Ectodermal cell (in vitro differentiated cells): ENCODE measurements around the gene MPEG1.
A peak's percentile ranks its signal among the peaks of the same experiment; 100 is the strongest.

Experiments
- H3K27ac ChIP-seq: 2 replicates; pipeline ENCODE4 v1.7.0; 2013; ENCODE audit warnings: mild to moderate bottlenecking, low read depth, low read length; ENCODE audit not compliant: insufficient read depth, poor library complexity, severe bottlenecking
- H3K27me3 ChIP-seq: 2 replicates; pipeline ENCODE4 v1.7.0; 2013; ENCODE audit warnings: mild to moderate bottlenecking, low read length; ENCODE audit not compliant: insufficient read depth, control insufficient read depth, poor library complexity, severe bottlenecking
- H3K36me3 ChIP-seq: one replicate; pipeline ENCODE4 v1.7.0; 2013; ENCODE audit warnings: low read length; ENCODE audit not compliant: control insufficient read depth, insufficient read depth
- H3K4me1 ChIP-seq: one replicate; pipeline ENCODE4 v1.7.0; 2013; ENCODE audit warnings: low read length; ENCODE audit not compliant: control insufficient read depth, insufficient read depth
- H3K4me3 ChIP-seq: 2 replicates; pipeline ENCODE4 v1.7.0; 2013; ENCODE audit warnings: low read depth, low read length, control low read depth; ENCODE audit not compliant: insufficient read depth
- H3K9me3 ChIP-seq: 2 replicates; pipeline ENCODE4 v1.7.0; 2013; ENCODE audit warnings: mild to moderate bottlenecking, low read length, moderate library complexity; ENCODE audit not compliant: control insufficient read depth
- WGBS, 2 experiments: methylation state at CpG; one replicate each; pipeline ENCODE4 v1.1.7; 2013; ENCODE audit warnings: missing lambda C conversion rate in 2 of 2; 5-methylcytosine and 5-hydroxymethylcytosine counted together

The MPEG1 gene

DNA sequence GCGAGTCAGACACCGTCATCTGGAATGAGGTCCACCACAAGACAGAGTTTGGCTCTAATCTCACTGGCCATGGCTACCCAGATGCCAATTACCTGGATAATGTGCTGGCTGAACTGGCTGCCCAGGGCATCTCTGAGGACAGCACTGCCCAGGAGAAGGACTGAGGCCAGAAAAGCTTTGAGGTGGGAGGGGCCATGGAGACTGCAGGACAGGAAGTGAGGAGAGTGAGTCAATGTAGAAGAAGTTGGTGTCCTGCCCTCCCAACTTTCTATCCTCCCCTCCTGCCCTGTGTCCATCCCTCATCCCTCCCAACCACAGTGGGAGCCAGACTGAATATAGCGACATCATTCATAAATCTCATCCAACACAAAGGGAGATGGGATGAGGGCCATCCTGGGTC lies 8.0 kb downstream of the MPEG1 start:
- peaks cover 57% of the 10 kb centered on the region for H3K36me3 ChIP-seq
- H3K27ac ChIP-seq = no peak overlapping the region
- no peaks in the 10 kb centered on the region for H3K4me1 ChIP-seq
- 95 to 98% methylated on average over 3 of the region's 3 CpGs for WGBS, 2 experiments
- no peak overlapping the region for H3K4me3 ChIP-seq
- no peaks in the 10 kb centered on the region for H3K9me3 ChIP-seq
- no peaks in the 10 kb centered on the region for H3K27me3 ChIP-seq

DNA sequence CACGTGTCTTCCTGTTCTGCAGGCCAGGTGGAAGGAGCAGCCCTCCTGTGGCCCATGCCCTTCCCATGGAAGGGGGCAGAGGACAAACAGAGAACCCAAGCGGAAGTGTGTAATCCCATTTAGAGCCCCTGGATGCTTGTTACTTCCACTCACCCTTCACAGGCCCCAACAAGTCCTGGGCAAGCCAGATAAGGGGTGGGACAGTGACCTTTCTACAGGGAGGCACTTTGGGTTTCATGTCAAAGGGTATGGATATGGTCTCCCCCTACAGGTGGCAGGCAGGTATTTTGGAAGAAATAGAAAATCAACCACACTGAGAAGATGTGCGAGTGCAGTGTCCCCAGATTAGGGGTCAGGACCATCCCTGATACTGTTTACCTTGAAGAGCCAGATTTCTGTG lies 11.4 kb downstream of the MPEG1 start:
- Histone ChIP-seq H3K9me3 (no peaks in the 10 kb centered on the region), H3K4me3 (no peak overlapping the region), H3K4me1 (no peaks in the 10 kb centered on the region), H3K27me3 (no peaks in the 10 kb centered on the region), H3K36me3 (peaks cover 74% of the 10 kb centered on the region), H3K27ac (no peak overlapping the region)
- WGBS, 2 experiments = 90 to 92% methylated on average over 3 of the region's 3 CpGs

DNA sequence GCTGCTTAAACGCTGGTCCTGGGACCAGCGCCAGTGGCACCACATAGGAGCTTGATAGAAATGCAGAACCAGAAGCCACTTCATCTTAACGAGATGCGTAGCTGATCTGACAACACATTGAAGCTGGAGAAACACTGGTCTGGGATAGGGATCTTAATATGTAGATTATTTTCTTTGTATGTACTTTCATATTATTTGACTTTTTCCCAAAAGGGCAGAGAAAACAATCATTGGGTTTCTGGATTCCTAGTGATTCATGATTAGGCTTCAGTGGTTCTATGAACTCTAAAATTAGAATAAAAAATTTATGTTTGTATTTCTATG lies 12.3 kb downstream of the MPEG1 start:
- H3K36me3 ChIP-seq = peaks cover 76% of the 10 kb centered on the region
- no peak overlapping the region for H3K4me3 ChIP-seq
- H3K4me1 ChIP-seq = no peaks in the 10 kb centered on the region
- no peaks in the 10 kb centered on the region for H3K9me3 ChIP-seq
- no peaks in the 10 kb centered on the region for H3K27me3 ChIP-seq
- WGBS, 2 experiments = 94 to 96% methylated on average over 4 of the region's 4 CpGs
- H3K27ac ChIP-seq = no peak overlapping the region

DNA sequence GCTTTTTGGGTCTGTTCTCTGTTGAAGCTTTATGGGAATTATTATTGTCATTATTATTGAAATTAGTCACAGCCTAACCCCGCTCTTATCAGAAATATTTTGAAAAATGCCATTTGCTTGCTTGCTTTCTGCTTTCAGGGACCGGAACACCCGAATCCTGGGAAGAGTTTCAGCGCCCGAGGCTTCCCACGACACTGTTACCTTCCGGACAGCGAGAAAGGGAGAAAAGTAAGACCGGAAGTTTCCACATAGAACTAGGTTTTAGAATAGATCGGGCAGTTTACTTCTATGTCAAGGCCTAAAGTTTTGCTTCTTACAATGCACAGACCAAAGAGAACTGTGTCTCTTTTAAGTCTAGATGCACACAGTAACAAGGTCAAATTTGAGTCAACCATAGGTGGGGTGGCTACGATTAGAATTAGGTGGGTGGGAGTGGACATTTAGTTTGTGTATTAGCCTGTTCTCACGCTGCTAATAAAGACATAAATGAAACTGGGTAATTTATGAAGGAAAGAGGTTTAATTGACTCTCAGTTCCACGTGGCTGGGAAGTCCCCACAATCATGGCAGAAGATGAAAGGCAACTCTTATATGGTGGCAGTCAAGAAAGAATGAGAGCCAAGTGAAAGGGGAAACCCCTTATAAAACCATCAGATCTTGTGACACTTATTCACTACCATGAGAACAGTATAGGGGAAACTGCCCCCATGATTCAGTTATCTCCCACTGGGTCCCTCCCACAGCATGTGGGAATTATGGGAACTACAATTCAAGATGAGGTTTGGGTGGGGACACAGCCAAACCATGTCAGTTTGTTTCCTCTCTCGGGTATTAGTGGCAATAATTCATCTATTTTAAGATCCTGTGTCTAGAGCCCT lies 12.9 kb downstream of the MPEG1 start:
- H3K27me3 ChIP-seq = no peaks in the 10 kb centered on the region
- no peaks in the 10 kb centered on the region for H3K9me3 ChIP-seq
- 94 to 96% methylated on average over 14 of the region's 14 CpGs for WGBS, 2 experiments
- no peaks in the 10 kb centered on the region for H3K4me1 ChIP-seq
- H3K27ac ChIP-seq = peak overlapping the region; percentile 9
- H3K36me3 ChIP-seq = peaks cover 76% of the 10 kb centered on the region
- H3K4me3 ChIP-seq = no peak overlapping the region

DNA sequence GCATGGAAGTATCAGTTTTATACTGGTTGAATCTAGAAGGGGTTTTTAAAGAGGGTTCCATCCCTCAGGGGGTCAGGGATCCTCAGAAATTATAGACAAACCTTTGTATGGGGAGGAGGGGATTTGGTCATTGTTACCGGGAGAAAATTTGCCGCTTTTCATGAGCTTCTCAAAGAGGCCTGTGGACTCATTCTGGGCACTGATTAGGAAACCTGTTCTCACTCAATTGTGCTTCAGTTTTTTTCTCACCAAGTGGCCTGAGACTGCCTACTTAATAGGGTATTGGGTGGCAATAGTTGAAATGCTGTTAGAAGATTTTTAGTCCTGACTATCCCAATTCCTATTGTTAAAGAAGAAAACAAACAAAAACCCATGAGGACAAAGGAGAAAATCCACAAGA lies 14.0 kb downstream of the MPEG1 start:
- Histone ChIP-seq H3K4me3 (no peak overlapping the region), H3K27me3 (no peaks in the 10 kb centered on the region), H3K36me3 (peaks cover 75% of the 10 kb centered on the region), H3K4me1 (no peaks in the 10 kb centered on the region), H3K9me3 (no peaks in the 10 kb centered on the region), H3K27ac (no peak overlapping the region)
- WGBS, 2 experiments = 78 to 89% methylated on average over 2 of the region's 2 CpGs

DNA sequence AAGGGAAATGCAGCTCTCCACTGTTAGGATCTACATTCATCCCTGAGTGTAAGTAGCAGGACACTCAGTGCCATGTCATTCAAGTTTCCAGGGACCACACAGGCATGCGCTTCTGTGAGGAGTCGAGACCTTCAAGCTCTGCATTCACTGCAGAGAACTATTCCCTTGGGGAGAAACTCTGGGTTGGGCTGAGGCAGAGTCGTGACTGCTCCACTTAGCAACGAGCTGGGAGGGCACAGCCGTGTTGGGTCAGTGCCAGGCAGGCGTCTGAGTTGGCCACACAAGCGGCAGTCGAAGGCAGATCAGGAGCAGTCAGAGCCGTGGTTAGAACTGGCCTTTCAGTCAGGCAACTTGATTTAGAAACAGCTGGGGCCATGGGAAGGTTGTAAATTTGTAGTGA lies 14.7 kb downstream of the MPEG1 start:
- Histone ChIP-seq H3K4me3 (no peak overlapping the region), H3K36me3 (peaks cover 77% of the 10 kb centered on the region), H3K27me3 (no peaks in the 10 kb centered on the region), H3K4me1 (no peaks in the 10 kb centered on the region), H3K9me3 (no peaks in the 10 kb centered on the region), H3K27ac (no peak overlapping the region)
- 92 to 94% methylated on average over 9 of the region's 9 CpGs for WGBS, 2 experiments

DNA sequence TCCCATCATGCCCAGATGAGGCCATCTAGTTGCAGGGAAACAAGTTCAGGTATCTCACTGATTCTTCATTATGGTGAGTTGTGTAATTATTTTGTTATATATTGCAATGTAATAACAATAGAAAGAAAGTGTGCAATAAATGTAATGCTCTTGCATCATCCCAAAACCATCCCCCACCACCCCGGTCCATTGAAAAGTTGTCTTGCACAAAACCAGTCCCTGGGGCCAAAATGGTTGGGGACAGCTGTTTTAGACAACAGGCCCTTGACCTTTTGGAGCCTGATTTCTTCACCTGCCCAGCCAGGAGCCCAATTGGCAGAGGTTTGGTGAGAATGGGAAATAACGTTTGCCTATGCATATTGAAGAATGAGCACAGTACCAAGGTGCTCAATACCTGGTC lies 15.9 kb downstream of the MPEG1 start:
- 91 to 93% methylated on average over 2 of the region's 2 CpGs for WGBS, 2 experiments
- Histone ChIP-seq H3K4me3 (no peak overlapping the region), H3K9me3 (no peaks in the 10 kb centered on the region), H3K36me3 (peaks cover 79% of the 10 kb centered on the region), H3K27me3 (no peaks in the 10 kb centered on the region), H3K27ac (no peak overlapping the region), H3K4me1 (no peaks in the 10 kb centered on the region)

DNA sequence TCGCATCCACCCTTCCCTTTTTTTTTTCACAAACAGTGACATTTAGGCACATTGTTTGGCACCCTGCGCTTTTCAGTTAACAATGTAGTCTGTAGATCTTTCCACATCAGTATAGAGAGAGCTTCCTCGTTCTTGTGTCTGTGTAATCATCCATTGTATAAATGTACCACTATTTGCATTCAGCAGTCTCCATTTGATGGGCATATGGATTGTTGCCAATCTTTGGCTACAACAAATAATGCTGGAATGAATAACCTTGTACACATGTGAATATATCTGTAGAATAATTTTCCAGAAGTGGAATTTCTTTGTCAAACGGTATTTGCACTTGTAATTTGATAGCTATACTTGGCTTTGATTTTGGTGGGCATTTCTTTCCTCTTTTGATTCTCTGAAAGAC lies 17.1 kb downstream of the MPEG1 start:
- Histone ChIP-seq H3K27me3 (no peaks in the 10 kb centered on the region), H3K4me1 (no peaks in the 10 kb centered on the region), H3K36me3 (peaks cover 79% of the 10 kb centered on the region), H3K4me3 (no peak overlapping the region), H3K9me3 (no peaks in the 10 kb centered on the region), H3K27ac (no peak overlapping the region)
- 91% methylated on average over 4 of the region's 4 CpGs for WGBS, 2 experiments

DNA sequence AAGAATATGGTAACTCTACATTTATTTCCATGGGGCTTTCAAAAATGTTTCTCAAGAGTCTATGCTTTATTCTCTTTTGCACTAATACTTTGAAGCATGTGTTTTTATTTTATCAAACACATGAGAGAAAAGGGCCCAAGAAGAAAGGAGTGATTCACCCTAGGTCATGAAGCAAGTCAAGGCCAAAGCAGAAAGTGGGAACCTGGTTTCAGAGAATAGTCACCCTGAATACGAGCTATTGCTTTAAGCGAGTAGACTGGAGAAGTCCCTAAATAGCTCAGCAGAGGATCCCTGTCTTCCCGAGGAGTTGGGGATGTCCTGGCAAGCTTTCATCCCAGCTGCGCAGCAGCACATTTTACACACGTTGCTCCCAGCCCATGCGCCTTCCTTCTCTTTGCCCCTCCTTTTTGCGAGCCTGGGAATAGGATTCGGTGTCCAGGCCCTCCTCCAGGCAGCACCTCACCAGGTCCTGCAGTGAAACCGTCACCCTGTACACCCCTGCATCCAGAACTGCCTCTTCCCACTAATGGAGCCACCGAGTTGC lies 19.1 kb downstream of the MPEG1 start:
- H3K27me3 ChIP-seq = no peaks in the 10 kb centered on the region
- peaks cover 77% of the 10 kb centered on the region for H3K36me3 ChIP-seq
- no peaks in the 10 kb centered on the region for H3K9me3 ChIP-seq
- H3K4me1 ChIP-seq = no peaks in the 10 kb centered on the region
- no peak overlapping the region for H3K27ac ChIP-seq
- 96% methylated on average over 10 of the region's 10 CpGs for WGBS, 2 experiments
- H3K4me3 ChIP-seq = no peak overlapping the region

DNA sequence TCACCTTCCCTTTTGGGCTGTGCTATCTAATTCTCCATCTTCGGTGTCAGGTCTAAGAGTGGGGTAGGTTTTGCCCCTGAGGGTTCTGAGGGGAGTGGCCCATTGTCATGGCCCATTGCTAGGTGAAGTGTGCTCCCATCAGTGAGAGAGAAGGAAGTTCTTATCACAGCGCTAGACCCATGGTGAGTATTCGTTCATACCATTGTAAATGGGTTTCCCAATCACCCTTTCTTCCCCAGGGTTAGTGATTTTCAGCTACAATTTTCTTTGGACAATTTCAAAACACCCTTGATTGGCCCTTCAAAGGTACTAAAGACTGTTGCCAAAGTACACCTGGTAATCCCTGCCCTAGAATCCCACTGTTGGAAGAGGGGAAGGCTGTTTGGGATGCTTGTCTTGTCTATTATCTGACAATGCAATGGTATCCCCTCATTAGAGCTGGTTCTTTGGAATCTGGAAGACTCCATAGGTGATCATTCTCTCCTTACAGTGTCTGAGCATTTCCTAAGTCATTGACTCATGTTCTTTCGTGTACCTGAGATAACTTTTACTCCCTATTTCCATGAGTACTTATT lies 20.2 kb downstream of the MPEG1 start:
- Histone ChIP-seq H3K4me1 (no peaks in the 10 kb centered on the region), H3K4me3 (no peak overlapping the region), H3K27ac (no peak overlapping the region), H3K36me3 (peaks cover 86% of the 10 kb centered on the region), H3K9me3 (no peaks in the 10 kb centered on the region), H3K27me3 (no peaks in the 10 kb centered on the region)
- WGBS, 2 experiments = 93 to 96% methylated on average over 4 of the region's 4 CpGs
